ENCODE measurements around the gene WDR4. TPM values are rescaled to one million over a fixed set of nuclear protein-coding genes. Genes with fewer than 3 reads are reported as not detected.

Gene WDR4
- total RNA-seq, 1 donor from 2014 or later: 5.7 TPM

DNA sequence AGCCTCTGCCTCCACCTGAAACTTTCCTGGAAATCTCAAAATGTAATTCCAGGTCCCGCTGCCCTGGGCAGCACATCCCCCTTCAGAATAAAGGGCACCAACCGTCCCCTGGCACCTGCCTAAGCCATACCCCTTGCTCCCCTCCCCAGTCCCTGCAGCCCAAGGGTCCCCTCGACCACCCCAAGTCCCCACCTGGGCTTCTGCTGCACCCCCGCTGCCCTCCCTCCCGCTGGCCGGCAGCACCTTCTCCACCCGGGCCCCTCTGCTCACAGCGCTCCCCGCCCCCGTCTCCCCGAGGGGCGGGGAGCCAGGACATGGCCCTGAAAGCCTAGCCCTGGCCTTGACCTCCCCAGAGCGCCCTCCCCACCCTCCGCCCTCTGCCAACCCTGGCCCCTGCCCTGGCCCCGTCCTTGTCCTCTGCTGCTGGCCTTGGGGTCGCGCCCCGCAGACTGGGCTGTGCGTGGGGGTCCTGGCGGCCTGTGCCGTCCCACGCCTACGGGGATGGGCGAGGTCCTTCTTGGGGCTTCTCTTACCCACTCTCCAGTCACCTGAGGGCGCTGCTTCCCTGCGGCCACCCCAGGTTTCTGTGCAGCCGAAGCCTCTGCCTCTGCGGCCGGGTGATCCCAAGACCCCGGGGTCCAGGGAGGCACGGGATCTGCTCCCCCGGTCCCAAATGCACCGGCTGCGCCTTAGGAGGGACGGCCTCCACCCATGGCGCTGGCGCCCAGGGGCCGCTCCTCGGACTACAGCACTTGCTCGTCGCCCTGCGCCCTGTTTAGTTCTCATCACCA is 41.7 kb downstream of the WDR4 start:
- Mint-ChIP-seq H3K27me3 (ENCODE audit: insufficient read depth, low read depth) (peaks cover 4% of the 10 kb centered on the region), H3K27ac (peak overlapping the region; percentile 76), H3K9me3 (no peaks in the 10 kb centered on the region), H3K4me3 (peak overlapping the region; percentile 68), H3K36me3 (peaks cover 5% of the 10 kb centered on the region), H3K4me1 (peaks cover 9% of the 10 kb centered on the region)
- Histone ChIP-seq H4K20me1 (ENCODE audit: low read depth) (no peaks in the 10 kb centered on the region), H3K27me3 (peaks cover 4% of the 10 kb centered on the region), H3K4me2 (no peak overlapping the region), H3K79me2 (ENCODE audit: low read depth) (no peaks in the 10 kb centered on the region), H2AFZ (replicated peaks) (no peak overlapping the region), H3K4me1 (no peaks in the 10 kb centered on the region), H3K9me3 (ENCODE audit: low read depth) (no peaks in the 10 kb centered on the region), H3K9ac (no peak overlapping the region), H3K36me3 (peaks cover 3% of the 10 kb centered on the region), H3F3A (ENCODE audit: low read depth) (no peaks in the 10 kb centered on the region), H3K4me3 (no peak overlapping the region), H3K27ac (no peak overlapping the region)
- TF ChIP-seq, protein P1, sequence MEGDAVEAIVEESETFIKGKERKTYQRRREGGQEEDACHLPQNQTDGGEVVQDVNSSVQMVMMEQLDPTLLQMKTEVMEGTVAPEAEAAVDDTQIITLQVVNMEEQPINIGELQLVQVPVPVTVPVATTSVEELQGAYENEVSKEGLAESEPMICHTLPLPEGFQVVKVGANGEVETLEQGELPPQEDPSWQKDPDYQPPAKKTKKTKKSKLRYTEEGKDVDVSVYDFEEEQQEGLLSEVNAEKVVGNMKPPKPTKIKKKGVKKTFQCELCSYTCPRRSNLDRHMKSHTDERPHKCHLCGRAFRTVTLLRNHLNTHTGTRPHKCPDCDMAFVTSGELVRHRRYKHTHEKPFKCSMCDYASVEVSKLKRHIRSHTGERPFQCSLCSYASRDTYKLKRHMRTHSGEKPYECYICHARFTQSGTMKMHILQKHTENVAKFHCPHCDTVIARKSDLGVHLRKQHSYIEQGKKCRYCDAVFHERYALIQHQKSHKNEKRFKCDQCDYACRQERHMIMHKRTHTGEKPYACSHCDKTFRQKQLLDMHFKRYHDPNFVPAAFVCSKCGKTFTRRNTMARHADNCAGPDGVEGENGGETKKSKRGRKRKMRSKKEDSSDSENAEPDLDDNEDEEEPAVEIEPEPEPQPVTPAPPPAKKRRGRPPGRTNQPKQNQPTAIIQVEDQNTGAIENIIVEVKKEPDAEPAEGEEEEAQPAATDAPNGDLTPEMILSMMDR (IDR thresholded peaks at IDR 0.05): no peak
- TF ChIP-seq EZH2phosphoT487 (IDR thresholded peaks at IDR 0.05): no peak
- TF ChIP-seq EZH2 (IDR thresholded peaks at IDR 0.05): no peak
- DNase-seq (ENCODE audit: low spot score): no peak

DNA sequence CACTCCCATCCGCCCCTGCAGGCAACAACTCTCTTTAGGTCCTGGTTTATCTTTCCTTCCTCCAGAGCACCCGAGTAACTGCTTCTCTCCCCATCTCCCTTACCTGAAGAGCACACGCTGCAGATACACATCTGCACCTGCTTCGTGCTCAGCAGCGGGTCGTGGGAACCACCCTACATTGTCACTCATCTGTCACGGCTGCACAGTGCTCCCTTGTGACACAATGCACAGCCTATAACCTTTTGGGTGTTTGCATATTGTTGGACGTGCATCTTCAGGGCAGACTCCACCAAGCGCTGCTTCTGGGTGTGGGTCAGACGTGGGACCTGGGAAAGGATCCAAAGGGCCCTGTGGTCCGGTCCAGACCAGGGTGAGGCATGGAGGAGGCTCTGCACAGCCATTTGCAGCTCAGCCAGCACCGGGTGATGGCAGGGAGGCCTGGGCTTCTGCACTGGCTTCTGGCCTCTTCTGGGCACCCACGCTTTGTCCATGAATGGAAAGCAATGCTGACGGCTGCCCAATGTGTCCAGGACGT is 42.5 kb downstream of the WDR4 start:
- no peak for TF ChIP-seq EZH2phosphoT487 (IDR thresholded peaks at IDR 0.05)
- Histone ChIP-seq H2AFZ (replicated peaks) (no peak overlapping the region), H3K9me3 (ENCODE audit: low read depth) (no peaks in the 10 kb centered on the region), H4K20me1 (ENCODE audit: low read depth) (no peaks in the 10 kb centered on the region), H3K27ac (no peak overlapping the region), H3F3A (ENCODE audit: low read depth) (no peaks in the 10 kb centered on the region), H3K36me3 (peaks cover 3% of the 10 kb centered on the region), H3K4me1 (no peaks in the 10 kb centered on the region), H3K27me3 (peaks cover 12% of the 10 kb centered on the region), H3K4me3 (no peak overlapping the region), H3K79me2 (ENCODE audit: low read depth) (no peaks in the 10 kb centered on the region), H3K9ac (no peak overlapping the region), H3K4me2 (no peak overlapping the region)
- Mint-ChIP-seq H3K27ac (peak overlapping the region; percentile 65), H3K27me3 (ENCODE audit: insufficient read depth, low read depth) (peaks cover 4% of the 10 kb centered on the region), H3K4me1 (peaks cover 9% of the 10 kb centered on the region), H3K4me3 (no peak overlapping the region), H3K9me3 (no peaks in the 10 kb centered on the region), H3K36me3 (peaks cover 5% of the 10 kb centered on the region)
- DNase-seq (ENCODE audit: low spot score): no peak

DNA sequence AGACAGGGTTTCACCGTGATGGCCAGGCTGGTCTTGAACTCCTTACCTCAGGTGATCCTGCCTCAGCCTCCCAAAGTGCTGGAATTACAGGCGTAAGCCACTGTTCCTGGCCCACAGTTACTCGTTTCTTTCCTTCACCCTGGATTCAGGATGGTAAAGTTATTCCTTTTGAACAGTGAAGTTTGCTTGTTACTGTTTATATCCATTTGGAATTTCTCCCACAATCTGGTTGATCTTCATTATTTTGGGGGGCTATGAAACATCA is 43.0 kb downstream of the WDR4 start:
- no peak overlapping the region for H3K4me2 ChIP-seq
- no peaks in the 10 kb centered on the region for H3K9me3 Mint-ChIP-seq
- no peak overlapping the region for H3K27ac Mint-ChIP-seq
- peaks cover 13% of the 10 kb centered on the region for H3K27me3 ChIP-seq
- H3F3A ChIP-seq (ENCODE audit: low read depth): no peaks in the 10 kb centered on the region
- H3K9me3 ChIP-seq (ENCODE audit: low read depth): no peaks in the 10 kb centered on the region
- H3K4me1 Mint-ChIP-seq: peaks cover 9% of the 10 kb centered on the region
- H2AFZ ChIP-seq (replicated peaks): no peak overlapping the region
- no peaks in the 10 kb centered on the region for H4K20me1 ChIP-seq (ENCODE audit: low read depth)
- peaks cover 5% of the 10 kb centered on the region for H3K36me3 Mint-ChIP-seq
- no peaks in the 10 kb centered on the region for H3K79me2 ChIP-seq (ENCODE audit: low read depth)
- no peaks in the 10 kb centered on the region for H3K4me1 ChIP-seq
- H3K9ac ChIP-seq: no peak overlapping the region
- H3K27me3 Mint-ChIP-seq (ENCODE audit: insufficient read depth, low read depth): peaks cover 4% of the 10 kb centered on the region
- no peak overlapping the region for H3K27ac ChIP-seq
- TF ChIP-seq, protein P1 (IDR thresholded peaks at IDR 0.05): no peak
- TF ChIP-seq EZH2 (IDR thresholded peaks at IDR 0.05): no peak
- TF ChIP-seq EZH2phosphoT487 (IDR thresholded peaks at IDR 0.05): no peak
- H3K4me3 Mint-ChIP-seq: no peak overlapping the region
- peaks cover 3% of the 10 kb centered on the region for H3K36me3 ChIP-seq
- no peak overlapping the region for H3K4me3 ChIP-seq
- DNase-seq (ENCODE audit: low spot score): no peak
